Inflammatory macrophage treated with lipopolysaccharide for 4 hours (primary cell): ENCODE results near the gene CD247.

ENCODE experiments used
- DNase-seq: peaks from one replicate; pipeline ENCODE4 v3.0.0-alpha.2; 2020

CD247 gene

GRCh38 chr1:167510244-167510643 lies 8.1 kb downstream of the CD247 start:
- DNase-seq, result no peak

- no peak for DNase-seq
These were observed 8.7 kb downstream of the CD247 start for GRCh38 chr1:167509587-167509986.

- no peak for DNase-seq
These were observed 10.6 kb downstream of the CD247 start for GRCh38 chr1:167507719-167508118.

DNA sequence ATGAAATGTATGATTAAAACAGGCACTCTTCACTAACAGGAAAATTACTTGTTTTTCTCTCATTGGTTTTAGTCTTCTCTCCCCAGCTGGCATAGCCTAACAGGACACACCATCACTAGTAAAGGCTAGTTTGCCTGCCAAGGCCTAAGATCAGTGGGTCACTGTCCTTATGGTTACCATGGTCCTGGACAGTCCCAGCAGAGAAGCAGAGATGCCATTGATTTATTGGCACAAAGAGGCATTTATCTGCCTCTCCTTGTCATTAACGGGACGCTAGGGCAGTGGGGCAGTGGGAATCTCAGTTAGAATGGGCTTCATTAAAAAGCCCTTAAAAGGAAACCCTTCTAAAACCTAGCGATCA lies 13.9 kb downstream of the CD247 start:
- no peak for DNase-seq

DNA sequence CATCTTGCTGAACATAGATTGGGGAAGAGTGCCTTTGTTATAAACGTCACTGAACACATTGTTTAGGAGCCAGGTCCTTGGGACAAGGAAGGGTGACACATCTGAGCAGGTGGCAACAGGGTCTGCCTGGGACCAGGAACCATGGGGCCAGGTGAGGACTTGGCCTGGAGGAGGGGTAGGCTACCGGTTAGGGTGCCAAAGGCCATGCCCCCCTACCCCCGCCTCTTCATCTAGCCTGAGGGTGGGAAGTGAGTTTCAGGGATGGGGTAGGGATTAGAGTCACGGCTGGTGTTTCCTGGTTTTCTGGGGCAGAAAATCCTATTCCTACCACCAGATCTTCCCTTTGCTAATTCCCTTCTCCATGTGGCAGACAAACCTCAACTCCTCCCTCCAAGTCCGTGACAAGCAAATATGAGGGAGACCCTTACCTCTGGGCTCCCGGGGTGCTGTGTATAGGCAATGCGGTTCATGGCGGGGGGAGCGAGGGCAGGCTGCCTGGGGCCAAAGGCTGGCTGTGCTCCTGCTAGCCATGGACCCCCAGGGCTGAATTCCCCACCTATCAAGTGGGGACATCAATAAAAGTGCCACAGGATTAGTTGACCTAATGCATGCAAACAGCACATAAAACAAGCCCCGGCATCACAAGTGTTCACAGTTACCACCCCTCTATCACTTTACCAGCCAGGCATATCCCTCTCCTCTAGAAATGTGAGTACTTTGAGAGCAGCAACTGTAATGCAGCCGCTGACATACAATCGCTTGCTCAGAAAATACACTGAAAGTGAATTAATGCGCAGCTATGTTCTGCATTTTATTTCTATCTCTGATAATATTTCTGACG lies 14.5 kb downstream of the CD247 start:
- DNase-seq, result no peak

GRCh38 chr1:167502719-167503462 lies 15.4 kb downstream of the CD247 start:
- DNase-seq, result no peak

DNA sequence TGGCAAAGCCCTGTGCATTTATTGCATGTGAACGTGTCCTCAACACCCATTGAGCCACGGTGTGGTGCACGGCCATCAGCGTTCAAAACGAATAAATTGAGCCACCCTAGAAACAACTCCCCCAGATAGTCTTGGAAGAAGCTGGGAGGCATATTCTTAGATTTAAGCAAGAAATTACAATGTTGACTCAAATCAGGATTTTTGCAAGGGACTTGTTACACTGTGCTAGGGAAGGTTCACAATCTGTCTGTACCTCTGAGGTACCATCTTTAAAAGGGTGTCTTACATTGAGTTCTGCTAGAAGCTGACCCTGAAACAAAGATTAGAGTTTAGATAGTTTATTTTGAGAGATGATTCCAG lies 16.2 kb downstream of the CD247 start:
- DNase-seq, result no peak

DNA sequence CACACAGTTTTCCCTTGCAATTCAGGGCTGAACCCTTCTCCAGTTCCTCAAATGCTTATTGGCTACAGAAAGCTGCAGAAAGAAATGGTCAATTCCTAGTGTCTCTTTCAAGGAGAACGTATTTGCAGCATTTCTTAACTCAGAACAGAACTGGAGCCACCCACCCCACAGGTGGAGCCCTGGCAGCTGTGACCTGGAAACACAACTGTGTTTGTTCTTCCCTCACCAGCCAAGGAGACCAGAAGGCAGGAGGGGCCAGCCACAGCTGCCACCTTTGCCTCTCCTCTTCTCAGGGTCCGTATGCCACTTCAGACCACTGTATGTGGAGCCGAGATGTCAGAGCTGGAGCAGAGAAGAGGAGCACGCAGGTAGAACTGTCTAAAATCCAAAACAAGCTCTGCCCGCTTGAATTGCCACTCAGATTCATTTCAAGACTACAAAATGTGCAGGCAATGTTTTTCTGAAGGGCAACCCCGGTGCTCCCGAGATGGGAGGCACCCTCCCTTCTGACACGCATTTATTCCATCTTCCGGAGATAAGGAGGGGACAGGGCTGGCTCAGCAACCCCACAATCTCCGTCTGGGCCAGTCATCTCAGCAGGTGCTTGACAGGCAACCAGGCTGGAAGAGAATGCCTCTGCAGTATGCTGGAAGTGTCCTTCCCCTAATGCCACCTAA lies 16.7 kb downstream of the CD247 start:
- no peak for DNase-seq

GRCh38 chr1:167500283-167500860 lies 18.0 kb downstream of the CD247 start:
- DNase-seq, result no peak

DNA sequence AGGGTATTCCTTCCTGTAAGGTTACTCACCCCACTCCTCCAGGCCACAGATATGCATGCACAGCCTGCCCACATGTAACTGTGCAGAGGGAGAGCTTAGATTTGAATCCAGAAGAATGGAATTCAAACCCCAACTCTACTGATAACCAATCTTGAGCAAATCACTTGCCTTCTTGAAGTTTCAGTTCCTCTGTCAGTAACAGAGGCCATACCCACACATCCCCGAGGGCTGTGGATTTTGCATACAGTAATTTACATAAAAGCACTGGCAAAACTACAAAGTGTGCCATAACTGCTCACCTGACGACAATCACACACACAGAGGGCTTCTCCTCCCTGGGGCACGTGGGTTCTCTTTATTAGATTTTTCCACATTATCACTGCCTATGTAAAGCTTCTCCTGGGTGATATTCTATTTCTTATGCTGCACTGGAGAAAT lies 18.6 kb downstream of the CD247 start:
- DNase-seq, result peak; percentile 26

GRCh38 chr1:167499106-167499505 lies 19.2 kb downstream of the CD247 start:
- DNase-seq, result no peak

- DNase-seq, result no peak
These were observed 21.3 kb downstream of the CD247 start for GRCh38 chr1:167496797-167497619.

- no peak for DNase-seq
These were observed 25.0 kb downstream of the CD247 start for GRCh38 chr1:167493372-167493771.

- DNase-seq, result no peak
These were observed 25.8 kb downstream of the CD247 start for GRCh38 chr1:167492481-167492910.

DNA sequence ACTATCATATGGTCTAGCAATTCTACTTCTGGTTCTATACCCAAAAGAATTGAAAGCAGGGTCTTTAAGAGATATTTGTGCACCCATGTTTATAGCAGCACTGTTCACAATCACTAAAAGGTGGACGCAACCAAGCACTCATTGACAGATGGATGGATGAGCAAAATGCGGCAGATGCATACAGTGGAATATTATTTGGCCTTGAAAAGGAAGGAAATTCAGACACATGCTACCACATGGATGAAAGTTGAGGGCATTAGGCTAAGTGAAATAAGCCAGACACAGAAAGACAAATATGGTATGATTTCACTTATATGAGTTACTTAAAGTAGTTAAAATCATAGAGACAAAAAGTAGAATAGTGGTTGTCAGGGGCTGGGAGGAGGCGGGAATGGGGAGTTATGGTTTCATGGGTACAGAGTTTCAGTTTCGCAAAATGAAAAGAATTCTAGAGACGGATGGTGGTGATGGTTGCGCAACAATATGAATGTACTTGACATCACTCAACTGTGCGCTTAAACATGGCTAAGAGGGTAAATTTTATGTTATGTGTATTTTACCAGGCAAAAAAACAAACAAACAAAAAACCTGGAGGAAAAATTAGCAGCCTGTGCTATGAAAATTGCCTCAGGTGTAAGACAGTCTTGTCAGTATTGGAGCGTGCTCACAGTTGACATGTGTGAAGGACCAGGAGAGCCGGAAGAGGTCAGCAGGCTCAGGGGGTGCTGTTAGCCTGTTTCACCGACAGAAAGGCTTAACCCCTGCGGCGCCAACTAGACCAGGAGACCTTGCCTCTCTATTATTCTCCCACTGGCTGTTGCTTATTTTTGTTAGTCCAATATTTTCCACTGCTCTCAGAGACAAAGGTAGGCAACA lies 26.5 kb downstream of the CD247 start:
- peak; percentile 20 for DNase-seq

DNA sequence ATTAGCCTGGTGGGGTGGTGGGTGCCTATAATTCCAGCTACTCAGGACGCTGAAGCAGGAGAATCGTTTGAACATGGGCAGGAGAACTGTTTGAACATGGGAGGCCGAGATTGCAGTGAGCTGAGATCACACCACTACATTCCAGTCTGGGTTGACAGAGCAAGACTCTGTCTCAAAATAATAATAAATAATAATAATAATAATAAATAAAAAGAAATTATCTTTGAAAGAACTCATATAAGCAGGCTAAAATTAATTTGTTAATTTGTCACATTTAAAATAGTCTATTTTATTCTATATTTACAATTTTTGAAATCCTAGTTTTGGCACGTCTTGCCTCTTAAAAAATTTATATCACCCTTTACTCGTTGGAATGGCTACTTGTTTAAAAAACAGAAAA lies 27.6 kb downstream of the CD247 start:
- no peak for DNase-seq

DNA sequence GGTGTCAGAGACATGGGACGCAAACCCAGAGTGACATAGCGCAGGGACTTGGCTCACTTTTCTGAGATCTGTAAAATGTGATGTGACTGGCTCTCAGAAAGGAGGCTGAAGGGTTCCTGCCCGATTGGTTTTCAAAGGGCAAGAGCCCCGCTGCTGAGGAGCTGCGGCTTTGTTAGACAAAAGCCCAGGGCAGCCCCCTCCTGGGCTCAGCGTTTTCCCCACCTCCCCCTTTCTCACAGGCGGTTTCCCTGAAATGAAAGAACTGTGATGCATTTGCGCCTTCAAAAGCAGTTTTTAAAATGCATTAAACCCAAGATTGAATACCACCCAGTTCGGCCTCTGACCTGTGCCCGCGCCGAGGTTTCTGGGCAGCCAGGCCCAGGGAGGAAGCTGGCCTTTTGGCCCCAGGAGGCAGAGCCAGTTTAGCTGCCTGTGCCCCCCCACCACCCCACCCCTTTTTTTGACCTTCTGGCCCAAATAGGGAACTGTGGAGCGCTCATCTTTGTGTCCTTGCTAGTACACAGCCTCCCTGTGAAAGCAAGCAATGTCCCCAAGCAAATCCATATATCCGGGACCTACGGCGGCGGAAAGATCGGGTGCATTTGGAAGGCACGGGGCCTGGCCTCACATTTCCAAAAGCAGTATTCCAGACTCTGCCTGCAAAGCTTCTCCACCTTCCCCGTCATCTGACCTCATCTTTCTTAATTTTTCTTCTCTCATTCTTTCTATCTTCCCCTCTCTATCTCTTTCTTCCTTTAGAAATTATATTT lies 28.6 kb downstream of the CD247 start:
- DNase-seq, result no peak

DNA sequence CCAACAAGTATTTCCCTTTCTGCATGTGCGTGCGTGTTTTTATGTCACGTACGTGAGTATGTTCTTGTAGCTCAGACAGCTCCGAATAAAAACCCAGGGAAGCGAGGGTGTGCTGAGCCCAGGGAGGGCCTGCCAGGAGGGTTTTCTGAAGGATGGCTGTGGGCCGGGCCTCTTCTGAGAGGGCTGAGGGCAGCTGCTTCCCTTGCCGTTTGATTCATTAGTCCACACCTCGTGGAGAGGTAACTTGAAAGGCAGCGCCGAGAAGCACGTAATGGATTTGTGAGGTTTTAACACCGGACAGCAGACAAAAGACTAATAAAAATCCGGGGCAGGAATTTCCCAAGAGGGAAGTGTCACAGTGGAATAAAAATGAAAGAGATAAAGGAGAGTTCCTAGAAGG lies 29.5 kb downstream of the CD247 start:
- no peak for DNase-seq

DNA sequence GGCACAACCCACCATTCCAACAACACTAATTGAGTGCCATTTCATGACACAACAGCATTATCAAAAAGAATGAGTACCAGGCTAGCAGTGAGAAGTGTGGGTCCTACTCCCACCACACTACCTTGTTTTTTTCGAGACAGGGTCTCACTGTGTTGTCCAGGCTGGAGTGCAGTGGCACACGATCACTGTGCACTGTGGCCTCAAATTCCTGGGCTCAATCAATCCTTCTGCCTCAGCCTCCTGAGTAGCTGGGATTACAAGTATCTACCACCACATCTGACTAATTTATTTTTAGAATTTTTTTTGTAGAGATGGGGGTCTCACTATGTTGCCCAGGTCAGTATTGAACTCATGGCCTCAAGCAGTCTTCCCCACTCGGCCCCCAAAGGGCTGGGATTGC lies 30.7 kb downstream of the CD247 start:
- no peak for DNase-seq

DNA sequence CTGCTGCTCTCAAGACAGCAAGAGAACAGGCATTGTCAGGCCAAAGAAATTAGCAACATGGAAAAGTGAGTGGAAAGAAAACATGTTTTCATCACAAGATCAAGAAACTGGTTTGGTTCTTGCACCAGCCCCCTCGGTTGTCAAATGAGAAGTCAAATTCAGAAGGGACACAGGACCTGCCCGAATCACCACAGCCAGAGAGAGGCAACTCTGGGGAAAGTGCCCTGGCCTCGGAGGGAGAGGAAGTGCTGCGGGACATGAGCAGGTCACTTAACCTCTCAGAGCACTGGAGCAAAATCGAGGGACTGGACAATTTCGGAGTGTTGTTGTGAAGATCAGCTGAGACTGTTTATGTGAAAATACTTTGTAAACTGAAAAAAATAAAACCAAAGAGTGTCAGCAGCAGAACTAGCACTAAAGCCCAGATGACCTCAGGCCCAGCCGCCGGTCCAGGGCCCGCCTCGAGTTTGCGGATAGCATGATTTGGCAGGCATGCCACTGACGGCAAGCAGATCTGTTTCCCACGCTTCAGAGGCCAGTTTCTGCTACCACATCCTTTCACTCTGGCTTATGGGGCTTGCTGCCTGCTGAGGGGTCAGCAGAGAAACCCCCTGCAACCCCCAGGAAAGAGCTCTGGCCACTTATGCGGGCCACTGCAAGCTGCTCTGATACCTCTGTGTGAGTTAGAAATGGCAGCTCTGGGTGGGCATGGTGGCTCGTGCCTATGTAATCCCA lies 32.1 kb downstream of the CD247 start:
- no peak for DNase-seq
